Measurements from ENCODE around the gene CREB5.
A peak's percentile ranks its signal among the peaks of the same experiment; 100 is the strongest.
"Not testable (repeated sequence)": the region's sequence is repeated elsewhere in the genome, so short reads cannot be mapped to it uniquely, and the experiment has no call there.

CREB5 gene

GRCh38 chr7:28793381-28794085 lies 381.2 kb downstream of the CREB5 start:
- no peak for DNase-seq

DNA sequence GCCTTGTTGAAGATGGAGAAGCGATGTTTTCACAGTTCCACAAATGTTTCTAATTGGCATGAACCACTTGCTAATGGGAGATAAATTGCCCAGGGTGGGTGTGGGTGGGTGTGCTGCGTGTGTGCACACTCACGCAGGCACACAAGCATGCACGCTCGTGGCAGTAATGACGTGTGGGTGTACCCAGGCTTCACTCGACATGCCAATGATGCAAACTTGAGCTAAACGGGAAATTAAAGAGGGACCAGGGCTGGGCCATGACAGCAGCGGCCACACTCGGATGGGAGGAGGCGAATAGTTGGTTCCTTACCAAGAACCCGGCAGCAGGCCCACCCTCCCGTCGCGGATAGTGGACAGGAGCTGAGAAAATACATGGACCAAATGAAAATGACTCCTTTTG lies 386.0 kb downstream of the CREB5 start:
- DNase-seq = no peak

- DNase-seq = peak; percentile 39
Observed at GRCh38 chr7:28799619-28800018, 387.3 kb downstream of the CREB5 start.

DNA sequence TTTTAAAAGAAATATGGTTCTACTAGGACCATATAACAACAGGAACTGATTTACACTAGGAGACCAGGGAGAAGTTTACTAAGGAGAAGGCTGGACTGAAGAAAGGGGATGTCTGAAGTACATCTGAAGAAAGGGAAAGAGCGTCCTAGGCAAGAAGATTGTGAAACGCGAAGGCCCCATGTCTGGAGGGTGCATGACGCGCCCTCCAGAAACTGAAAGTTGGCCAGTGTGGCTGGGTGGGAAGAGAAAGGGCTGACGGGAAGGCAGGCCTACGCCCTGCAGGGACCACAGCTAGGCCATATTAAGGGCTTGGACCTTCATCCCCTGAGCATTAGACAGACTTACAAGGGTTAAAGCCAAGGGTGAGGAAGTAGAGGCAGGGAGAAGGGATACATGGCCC lies 387.8 kb downstream of the CREB5 start:
- DNase-seq = peak; percentile 94

GRCh38 chr7:28802450-28802849 lies 390.1 kb downstream of the CREB5 start:
- no peak for DNase-seq

DNA sequence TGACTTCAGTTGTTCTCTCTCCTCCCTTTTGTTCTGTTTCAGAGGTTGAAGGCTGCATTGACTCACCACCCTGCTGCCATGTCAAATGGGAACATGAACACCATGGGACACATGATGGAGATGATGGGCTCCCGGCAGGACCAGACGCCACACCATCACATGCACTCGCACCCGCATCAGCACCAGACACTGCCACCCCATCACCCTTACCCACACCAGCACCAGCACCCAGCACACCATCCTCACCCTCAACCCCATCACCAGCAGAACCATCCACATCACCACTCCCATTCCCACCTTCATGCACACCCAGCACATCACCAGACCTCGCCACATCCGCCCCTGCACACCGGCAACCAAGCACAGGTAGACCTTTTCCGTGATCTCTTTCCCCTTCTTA lies 391.8 kb downstream of the CREB5 start:
- no peak for DNase-seq

- no peak for DNase-seq
Observed at GRCh38 chr7:28804990-28805389, 392.7 kb downstream of the CREB5 start.

DNA sequence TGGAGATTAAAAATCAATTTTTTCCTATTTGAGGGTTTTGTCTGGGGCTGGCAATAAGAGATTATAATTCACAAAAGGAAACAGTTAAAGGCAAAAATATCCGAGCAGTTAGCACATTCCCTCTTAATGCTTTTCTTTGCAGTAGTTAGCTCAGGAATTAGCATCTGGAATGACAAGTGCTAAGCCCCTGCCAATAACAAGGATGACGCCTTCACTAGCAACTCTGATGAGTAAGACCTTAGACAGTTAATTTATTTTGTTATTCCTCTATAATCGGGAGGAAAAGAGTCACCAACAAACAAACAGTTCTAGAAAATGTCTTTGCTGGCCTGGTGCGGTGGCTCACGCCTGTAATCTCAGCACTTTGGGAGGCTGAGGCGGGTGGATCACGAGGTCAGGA lies 394.5 kb downstream of the CREB5 start:
- no peak for DNase-seq

GRCh38 chr7:28807396-28807994 lies 395.2 kb downstream of the CREB5 start:
- no peak for DNase-seq

- no peak for DNase-seq
Observed at GRCh38 chr7:28808796-28809533, 396.6 kb downstream of the CREB5 start.

- DNase-seq = no peak
Observed at GRCh38 chr7:28811008-28811407, 398.7 kb downstream of the CREB5 start.

DNA sequence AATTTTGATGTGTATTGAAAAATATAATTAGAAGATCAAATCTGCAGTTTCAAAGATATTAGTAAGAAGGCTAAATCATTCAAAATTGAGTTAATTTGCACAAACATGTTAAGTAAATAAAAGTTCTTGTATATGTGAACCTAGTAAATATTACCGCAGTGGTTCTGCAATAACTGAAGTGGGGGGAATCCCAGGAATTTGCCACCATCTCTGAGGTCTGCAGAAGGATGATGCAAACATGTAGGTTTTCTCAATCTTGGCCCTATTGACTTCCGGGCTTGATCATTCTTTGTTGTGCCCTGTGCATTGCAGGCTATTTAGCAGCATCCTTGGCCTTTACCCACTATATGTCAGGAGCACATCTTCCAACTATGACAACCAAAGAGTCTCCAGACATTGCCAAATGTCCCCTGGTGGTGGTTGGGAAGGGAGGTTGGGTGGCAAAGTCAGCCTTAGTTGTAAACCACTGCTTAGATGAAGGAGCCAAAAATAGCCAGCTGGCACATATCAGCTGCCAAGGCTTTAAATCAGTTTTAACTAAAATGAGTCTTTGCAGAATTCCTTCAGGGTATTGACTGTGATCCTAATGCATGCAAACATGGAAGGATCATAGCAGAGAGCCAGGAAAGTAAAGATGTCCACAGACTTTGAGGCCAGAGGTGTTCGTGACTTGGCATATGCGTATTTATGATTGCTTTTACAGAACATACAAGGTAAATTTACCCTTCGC lies 399.5 kb downstream of the CREB5 start:
- no peak for DNase-seq

GRCh38 chr7:28812616-28813015 lies 400.3 kb downstream of the CREB5 start:
- no peak for DNase-seq

DNA sequence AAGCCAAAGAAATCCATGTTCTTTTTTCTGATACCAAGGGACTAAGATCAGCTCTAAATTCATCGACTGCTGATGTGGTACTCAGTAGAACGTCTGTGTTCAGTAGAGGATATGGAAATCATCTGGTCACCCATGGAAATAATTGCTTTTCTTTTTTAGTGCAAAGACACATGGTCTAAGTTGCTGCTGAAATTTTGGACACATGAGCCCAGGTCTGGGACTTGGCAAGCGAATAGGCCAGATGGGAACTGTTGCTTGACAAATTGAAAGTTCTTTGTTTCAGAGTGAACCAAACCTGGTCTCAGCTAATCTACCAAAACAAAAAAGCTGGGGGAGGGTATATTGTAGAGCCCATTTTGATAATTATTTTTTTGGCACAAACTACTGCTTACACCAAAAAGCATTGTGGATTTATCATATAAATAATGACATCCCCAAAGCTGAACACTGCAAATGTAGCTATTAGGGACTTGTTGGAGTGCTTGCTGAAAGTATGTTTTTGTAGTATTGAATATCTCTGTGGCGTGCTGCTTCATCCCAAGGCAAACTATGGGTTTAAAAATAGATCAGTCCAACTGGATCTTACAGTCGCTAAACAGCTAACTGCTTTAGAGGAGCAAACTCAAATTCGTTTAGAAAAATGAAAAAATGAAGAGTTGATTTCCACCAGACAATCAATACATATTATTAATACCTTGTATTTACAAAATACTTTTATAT lies 401.1 kb downstream of the CREB5 start:
- no peak for DNase-seq

GRCh38 chr7:28815369-28815927 lies 403.1 kb downstream of the CREB5 start:
- DNase-seq = no peak

DNA sequence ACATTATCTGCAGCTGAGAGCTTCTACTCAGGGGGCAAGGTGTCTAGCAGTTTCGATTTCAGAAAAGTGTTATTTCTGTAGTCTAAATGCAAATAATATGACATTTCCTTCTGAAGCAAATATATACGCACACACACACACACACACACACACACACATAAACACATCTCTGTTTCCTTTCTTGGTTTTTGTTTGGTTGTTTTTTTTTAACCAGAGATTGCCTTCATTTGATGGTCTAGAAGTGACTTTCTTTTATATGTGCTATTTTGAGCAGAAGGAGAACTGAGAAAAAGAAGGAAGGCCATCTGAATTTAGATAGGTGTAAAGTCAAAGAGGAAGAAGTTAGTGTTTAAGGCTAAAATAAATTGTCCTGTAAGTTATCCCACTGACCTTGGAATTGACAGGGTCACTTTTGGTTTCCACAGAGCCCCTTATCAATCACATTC lies 403.6 kb downstream of the CREB5 start:
- DNase-seq = no peak

DNA sequence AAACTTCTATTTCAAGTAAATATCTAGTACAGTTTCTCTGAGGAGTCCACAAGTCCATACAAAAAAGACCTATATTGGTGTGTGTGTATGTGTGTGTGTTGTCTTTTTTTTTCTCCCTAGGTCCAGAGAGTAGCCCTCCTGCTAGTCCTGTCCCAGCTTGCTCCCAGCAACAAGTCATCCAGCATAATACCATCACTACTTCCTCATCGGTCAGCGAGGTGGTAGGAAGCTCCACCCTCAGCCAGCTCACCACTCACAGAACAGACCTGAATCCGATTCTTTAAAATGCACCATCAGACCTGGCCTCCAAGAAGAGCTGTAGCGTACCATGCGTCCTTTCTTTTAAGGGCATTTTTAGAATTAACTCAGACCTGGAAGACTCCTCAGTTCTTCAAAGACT lies 406.7 kb downstream of the CREB5 start:
- DNase-seq = no peak

DNA sequence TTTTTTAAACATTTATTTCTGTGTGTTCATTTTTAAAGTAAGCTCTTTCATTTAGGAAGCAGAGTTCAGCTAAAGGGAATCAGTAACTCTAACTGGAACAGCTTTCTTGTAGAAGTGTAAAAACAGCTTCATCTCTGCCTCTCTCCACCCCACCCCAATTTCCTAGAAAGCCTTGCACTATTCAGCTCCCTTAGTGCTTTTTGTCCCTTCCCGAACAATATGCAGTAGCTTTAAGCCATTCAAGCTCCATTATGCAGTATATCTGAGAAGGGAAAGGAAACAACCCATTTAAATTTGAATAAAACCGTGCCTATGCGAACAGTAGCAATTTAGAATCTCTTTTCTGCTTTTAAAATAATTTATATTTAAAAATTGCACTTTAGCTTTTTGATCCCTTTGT lies 411.3 kb downstream of the CREB5 start:
- no peak for DNase-seq

DNA sequence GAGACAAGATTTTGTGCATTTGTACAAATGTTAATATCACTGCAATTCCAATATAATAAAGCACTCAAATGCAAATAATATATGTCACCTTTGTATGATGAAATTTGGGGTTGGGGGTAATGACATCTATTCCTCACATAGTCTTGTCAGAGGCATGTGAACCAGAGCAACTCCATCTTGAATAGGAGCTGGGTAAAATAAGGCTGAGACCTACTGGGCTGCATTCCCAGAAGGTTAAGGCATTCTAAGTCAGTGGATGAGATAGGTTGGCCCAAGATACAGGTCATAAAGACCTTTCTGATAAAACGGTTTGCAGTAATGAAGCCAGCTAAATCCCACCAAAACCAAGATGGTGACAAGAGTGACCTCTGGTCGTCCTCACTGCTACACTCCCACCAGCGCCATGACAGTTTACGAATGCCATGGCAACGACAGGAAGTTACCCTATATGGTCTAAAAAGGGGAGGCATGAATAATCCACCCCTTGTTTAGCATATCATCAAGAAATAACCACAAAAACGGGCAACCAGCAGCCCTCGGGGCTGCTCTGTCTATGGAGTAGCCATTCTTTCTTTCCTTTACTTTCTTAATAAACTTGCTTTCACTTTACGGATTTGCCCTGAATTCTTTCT lies 413.6 kb downstream of the CREB5 start:
- DNase-seq = not testable (repeated sequence)

DNA sequence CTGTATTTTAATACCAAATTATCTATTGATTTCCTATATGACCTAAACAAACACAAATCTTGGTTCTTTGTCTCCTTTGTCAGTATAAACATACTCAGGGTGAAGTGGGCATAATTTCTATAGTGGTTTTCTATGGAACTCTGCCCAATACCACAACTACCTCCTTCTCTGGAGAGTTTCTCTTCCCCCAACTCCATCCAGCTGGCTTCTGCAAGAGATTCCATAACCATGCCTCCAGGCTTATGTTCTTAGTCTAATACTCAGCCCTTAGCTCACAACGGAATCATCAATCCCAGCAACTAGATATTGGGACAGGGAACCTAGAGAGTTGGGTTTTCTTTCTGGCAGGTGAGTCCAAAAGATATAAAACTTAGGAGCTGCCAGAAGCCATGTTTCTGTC lies 418.5 kb downstream of the CREB5 start:
- peak; percentile 29 for DNase-seq

DNA sequence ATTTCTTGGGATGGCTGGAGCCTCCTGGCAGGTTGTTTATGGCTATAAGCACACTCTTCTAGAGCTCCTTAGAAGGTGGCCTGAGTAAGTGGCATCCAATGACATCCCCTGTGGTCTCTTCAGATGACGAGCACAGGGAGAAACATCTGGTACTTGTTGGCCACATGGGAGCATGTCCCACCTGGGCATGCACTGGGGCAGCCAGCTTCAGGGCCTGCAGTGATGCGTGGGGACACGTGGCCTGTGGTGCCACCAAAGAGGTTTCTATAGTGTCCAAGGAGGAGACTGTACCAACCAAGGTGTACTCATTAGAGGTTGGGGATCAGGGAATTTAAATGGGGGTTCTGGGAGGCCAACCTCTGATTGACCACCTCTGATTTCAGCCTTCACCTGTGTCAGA lies 420.4 kb downstream of the CREB5 start:
- DNase-seq = no peak

DNA sequence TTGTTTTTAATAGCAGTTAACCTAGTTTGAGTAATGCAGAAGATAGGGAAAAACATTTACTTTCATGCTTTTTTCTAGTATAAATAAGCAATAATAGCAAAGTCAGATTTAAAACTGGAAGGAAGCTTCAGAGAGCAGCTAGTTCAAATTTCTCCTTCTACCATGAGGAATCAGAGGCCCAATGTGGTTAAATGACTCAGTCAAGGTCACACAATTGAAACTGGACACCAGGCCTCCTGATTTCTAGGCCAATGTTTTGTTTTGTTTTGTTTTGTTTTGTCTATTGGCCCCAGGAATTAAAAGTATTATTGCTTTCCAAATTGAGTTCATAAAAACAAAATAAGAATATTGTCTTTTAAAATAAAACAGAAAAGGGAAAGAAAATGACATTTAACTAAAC lies 423.5 kb downstream of the CREB5 start:
- DNase-seq = peak; percentile 41

Measured in suppressor macrophage treated with lipopolysaccharide for 4 hours (primary cell).